ENCODE results near the gene SLCO2A1.

Gene SLCO2A1

DNA sequence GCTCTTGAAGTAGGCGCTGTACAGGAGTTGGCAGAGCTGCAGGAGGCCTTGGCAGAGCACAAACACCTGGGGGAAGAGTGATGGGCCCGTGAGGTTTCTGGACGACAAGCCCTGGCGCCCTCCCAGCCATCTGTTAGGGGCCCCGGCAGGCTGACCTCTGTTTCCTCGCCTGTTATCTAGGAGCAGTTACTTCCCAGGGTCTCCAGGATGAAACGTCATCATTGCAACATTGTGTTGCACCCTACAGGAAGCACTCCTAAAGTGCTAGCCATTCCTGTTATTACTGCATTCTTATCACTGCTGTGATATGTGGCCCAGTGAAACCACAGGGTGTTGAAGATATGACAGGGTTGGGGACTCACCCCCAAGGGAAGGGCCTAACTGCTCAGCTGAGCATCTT lies 50.2 kb downstream of the SLCO2A1 start:
- no peak overlapping the region for H3K9ac ChIP-seq (ENCODE audit: low read length)
- TF ChIP-seq EZH2phosphoT487 (IDR thresholded peaks at IDR 0.05; ENCODE audit: low read length) (no peak), EZH2 (optimal IDR thresholded peaks at IDR 0.05; ENCODE audit: low read depth, low read length) (no peak)
- TF ChIP-seq, protein P1, sequence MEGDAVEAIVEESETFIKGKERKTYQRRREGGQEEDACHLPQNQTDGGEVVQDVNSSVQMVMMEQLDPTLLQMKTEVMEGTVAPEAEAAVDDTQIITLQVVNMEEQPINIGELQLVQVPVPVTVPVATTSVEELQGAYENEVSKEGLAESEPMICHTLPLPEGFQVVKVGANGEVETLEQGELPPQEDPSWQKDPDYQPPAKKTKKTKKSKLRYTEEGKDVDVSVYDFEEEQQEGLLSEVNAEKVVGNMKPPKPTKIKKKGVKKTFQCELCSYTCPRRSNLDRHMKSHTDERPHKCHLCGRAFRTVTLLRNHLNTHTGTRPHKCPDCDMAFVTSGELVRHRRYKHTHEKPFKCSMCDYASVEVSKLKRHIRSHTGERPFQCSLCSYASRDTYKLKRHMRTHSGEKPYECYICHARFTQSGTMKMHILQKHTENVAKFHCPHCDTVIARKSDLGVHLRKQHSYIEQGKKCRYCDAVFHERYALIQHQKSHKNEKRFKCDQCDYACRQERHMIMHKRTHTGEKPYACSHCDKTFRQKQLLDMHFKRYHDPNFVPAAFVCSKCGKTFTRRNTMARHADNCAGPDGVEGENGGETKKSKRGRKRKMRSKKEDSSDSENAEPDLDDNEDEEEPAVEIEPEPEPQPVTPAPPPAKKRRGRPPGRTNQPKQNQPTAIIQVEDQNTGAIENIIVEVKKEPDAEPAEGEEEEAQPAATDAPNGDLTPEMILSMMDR (IDR thresholded peaks at IDR 0.05; ENCODE audit: low read length) = no peak
- DNase-seq = no peak

DNA sequence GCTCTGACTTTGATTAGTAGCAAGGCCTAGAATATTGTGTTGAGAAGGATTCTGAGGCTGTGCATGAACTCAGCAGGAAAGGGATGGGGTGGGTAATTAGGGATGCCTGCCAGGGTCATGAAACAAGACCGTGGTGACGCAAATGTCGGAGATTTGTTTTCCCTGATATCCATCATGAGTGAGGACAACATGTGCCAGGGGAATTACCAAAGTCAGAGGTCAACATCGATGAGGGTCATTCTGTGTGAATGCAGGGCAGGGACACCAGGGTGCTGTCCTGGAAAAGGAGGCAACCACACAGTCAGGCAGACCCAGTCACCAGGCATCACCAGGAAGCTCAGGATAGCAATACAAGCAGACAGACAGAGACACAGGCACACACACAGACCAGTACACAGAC lies 52.2 kb downstream of the SLCO2A1 start:
- H3F3A ChIP-seq (ENCODE audit: insufficient read depth, low read length) = no peaks in the 10 kb centered on the region
- DNase-seq = no peak
- no peaks in the 10 kb centered on the region for H3K27me3 ChIP-seq (replicated peaks; ENCODE audit: insufficient read depth, low read length)
- no peak overlapping the region for H3K4me2 ChIP-seq (ENCODE audit: low read depth, low read length)
- H3K9me2 ChIP-seq (replicated peaks; ENCODE audit: insufficient read depth, low read length) = no peaks in the 10 kb centered on the region
- no peaks in the 10 kb centered on the region for H4K20me1 ChIP-seq (ENCODE audit: insufficient read depth, low read length)
- H3K4me1 ChIP-seq (ENCODE audit: low read length) = no peaks in the 10 kb centered on the region
- H3K4me3 ChIP-seq (ENCODE audit: low read length) = no peak overlapping the region
- no peak overlapping the region for H3K9ac ChIP-seq (ENCODE audit: low read length)
- H2AFZ ChIP-seq (ENCODE audit: low read length) = no peak overlapping the region
- H3K27ac ChIP-seq (ENCODE audit: low read length) = no peak overlapping the region
- H3K9me3 ChIP-seq (replicated peaks; ENCODE audit: insufficient read depth, low read length) = no peaks in the 10 kb centered on the region
- TF ChIP-seq, protein P1 (IDR thresholded peaks at IDR 0.05; ENCODE audit: low read length) = no peak
- TF ChIP-seq EZH2 (optimal IDR thresholded peaks at IDR 0.05; ENCODE audit: low read depth, low read length) = no peak
- TF ChIP-seq EZH2phosphoT487 (IDR thresholded peaks at IDR 0.05; ENCODE audit: low read length) = no peak
- no peaks in the 10 kb centered on the region for H3K36me3 ChIP-seq (replicated peaks; ENCODE audit: insufficient read depth, low read length)
- no peaks in the 10 kb centered on the region for H3K79me2 ChIP-seq (ENCODE audit: low read length)

More for the DNA sequence above, 50.2 kb downstream of the SLCO2A1 start:
- H3K9me3 ChIP-seq (replicated peaks; ENCODE audit: insufficient read depth, low read length) = no peaks in the 10 kb centered on the region
- no peak overlapping the region for H3K27ac ChIP-seq (ENCODE audit: low read length)
- no peaks in the 10 kb centered on the region for H3K4me1 ChIP-seq (ENCODE audit: low read length)
- H2AFZ ChIP-seq (ENCODE audit: low read length) = no peak overlapping the region
- H3K9me2 ChIP-seq (replicated peaks; ENCODE audit: insufficient read depth, low read length) = no peaks in the 10 kb centered on the region
- H4K20me1 ChIP-seq (ENCODE audit: insufficient read depth, low read length) = no peaks in the 10 kb centered on the region
- H3K79me2 ChIP-seq (ENCODE audit: low read length) = no peaks in the 10 kb centered on the region
- no peak overlapping the region for H3K4me2 ChIP-seq (ENCODE audit: low read depth, low read length)
- H3K27me3 ChIP-seq (replicated peaks; ENCODE audit: insufficient read depth, low read length) = no peaks in the 10 kb centered on the region
- no peaks in the 10 kb centered on the region for H3K36me3 ChIP-seq (replicated peaks; ENCODE audit: insufficient read depth, low read length)
- H3K4me3 ChIP-seq (ENCODE audit: low read length) = no peak overlapping the region
- H3F3A ChIP-seq (ENCODE audit: insufficient read depth, low read length) = no peaks in the 10 kb centered on the region

DNA sequence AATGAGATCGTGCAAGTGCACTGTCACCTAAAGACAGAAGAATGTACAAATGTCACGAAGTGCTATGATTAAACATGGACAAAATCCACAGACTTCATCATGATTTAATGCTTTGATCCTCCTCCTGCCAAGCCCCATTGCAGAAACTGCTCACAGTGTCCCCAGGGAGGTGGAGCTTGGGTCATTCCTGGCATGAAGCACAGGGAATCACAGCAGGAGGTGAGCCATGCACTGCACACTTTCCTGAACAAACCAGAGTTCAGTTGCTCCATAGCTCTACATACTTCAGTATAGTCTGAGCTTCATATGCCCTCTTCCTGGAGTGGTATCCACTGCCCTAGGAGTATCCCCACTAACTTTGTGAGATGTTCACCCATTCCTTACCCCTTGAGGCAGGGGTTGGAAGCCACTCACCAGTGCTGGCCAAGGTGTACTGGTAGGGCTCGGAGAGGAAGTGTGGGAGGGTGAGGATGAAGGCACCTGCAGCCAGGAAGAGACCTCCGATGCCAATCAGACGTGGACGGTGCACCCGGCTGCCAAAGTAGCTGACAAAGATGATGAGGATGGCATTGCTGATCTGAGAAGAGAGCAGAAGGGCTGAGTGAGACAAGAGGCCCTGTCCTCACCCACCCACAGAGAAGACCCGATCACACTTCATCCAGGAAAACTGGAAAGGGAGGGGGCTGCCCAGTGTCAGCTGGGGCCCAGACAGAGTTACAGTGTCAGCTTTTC lies 56.3 kb downstream of the SLCO2A1 start:
- Histone ChIP-seq H3K9me2 (replicated peaks; ENCODE audit: insufficient read depth, low read length) (no peaks in the 10 kb centered on the region), H4K20me1 (ENCODE audit: insufficient read depth, low read length) (no peaks in the 10 kb centered on the region), H3K36me3 (replicated peaks; ENCODE audit: insufficient read depth, low read length) (no peaks in the 10 kb centered on the region), H3F3A (ENCODE audit: insufficient read depth, low read length) (no peaks in the 10 kb centered on the region), H3K9me3 (replicated peaks; ENCODE audit: insufficient read depth, low read length) (no peaks in the 10 kb centered on the region), H2AFZ (ENCODE audit: low read length) (no peak overlapping the region), H3K79me2 (ENCODE audit: low read length) (no peaks in the 10 kb centered on the region), H3K4me2 (ENCODE audit: low read depth, low read length) (no peak overlapping the region), H3K4me3 (ENCODE audit: low read length) (no peak overlapping the region), H3K27me3 (replicated peaks; ENCODE audit: insufficient read depth, low read length) (no peaks in the 10 kb centered on the region), H3K4me1 (ENCODE audit: low read length) (no peaks in the 10 kb centered on the region), H3K27ac (ENCODE audit: low read length) (no peak overlapping the region), H3K9ac (ENCODE audit: low read length) (no peak overlapping the region)
- TF ChIP-seq, protein P1 (IDR thresholded peaks at IDR 0.05; ENCODE audit: low read length) = no peak
- TF ChIP-seq EZH2 (optimal IDR thresholded peaks at IDR 0.05; ENCODE audit: low read depth, low read length) (no peak), EZH2phosphoT487 (IDR thresholded peaks at IDR 0.05; ENCODE audit: low read length) (no peak)
- DNase-seq = no peak

Data from MM.1S (cell line).